Cerebellar cortex (tissue), 1 donor: ENCODE measurements around the gene NPSR1.
"Not testable (repeated sequence)": the region's sequence is repeated elsewhere in the genome, so short reads cannot be mapped to it uniquely, and the experiment has no call there.

ENCODE experiments used
- DNase-seq: peaks from one replicate; pipeline ENCODE4 v3.0.0-alpha.2; 2015; ENCODE audit warnings: low spot score

Gene NPSR1

GRCh38 chr7:34757570-34758110, 99.6 kb downstream of the NPSR1 start:
- DNase-seq, result no peak

- no peak for DNase-seq
These were observed 100.1 kb downstream of the NPSR1 start for GRCh38 chr7:34758111-34758601.

GRCh38 chr7:34759477-34760125, 101.6 kb downstream of the NPSR1 start:
- DNase-seq, result peak; percentile 50

- peak; percentile 31 for DNase-seq
These were observed 102.3 kb downstream of the NPSR1 start for GRCh38 chr7:34760271-34760670.

- no peak for DNase-seq
These were observed 103.2 kb downstream of the NPSR1 start for GRCh38 chr7:34761206-34761605.

GRCh38 chr7:34761627-34762026, 103.6 kb downstream of the NPSR1 start:
- DNase-seq, result no peak

- DNase-seq, result no peak
These were observed 104.7 kb downstream of the NPSR1 start for GRCh38 chr7:34762764-34763163.

GRCh38 chr7:34772296-34772938, 114.4 kb downstream of the NPSR1 start:
- no peak for DNase-seq

GRCh38 chr7:34776748-34777358, 118.8 kb downstream of the NPSR1 start:
- no peak for DNase-seq

- no peak for DNase-seq
These were observed 122.5 kb downstream of the NPSR1 start for GRCh38 chr7:34780546-34780945.

GRCh38 chr7:34787586-34787985, 129.6 kb downstream of the NPSR1 start:
- no peak for DNase-seq

GRCh38 chr7:34806831-34807230, 148.8 kb downstream of the NPSR1 start:
- DNase-seq, result peak; percentile 88

GRCh38 chr7:34807548-34808340, 149.7 kb downstream of the NPSR1 start:
- DNase-seq, result peak; percentile 85

- DNase-seq, result not testable (repeated sequence)
These were observed 156.3 kb downstream of the NPSR1 start for GRCh38 chr7:34814203-34814842.

- DNase-seq, result no peak
These were observed 164.0 kb downstream of the NPSR1 start for GRCh38 chr7:34821932-34822558.

- peak; percentile 64 for DNase-seq
These were observed 165.7 kb downstream of the NPSR1 start for GRCh38 chr7:34823650-34824258.

GRCh38 chr7:34825221-34825620, 167.2 kb downstream of the NPSR1 start:
- no peak for DNase-seq

- DNase-seq, result no peak
These were observed 172.4 kb downstream of the NPSR1 start for GRCh38 chr7:34830390-34830789.

GRCh38 chr7:34831436-34831835, 173.4 kb downstream of the NPSR1 start:
- DNase-seq, result no peak

- no peak for DNase-seq
These were observed 174.0 kb downstream of the NPSR1 start for GRCh38 chr7:34832020-34832419.
